AG08395 (cell line): ENCODE measurements around the gene CLSTN2.
"Not testable (repeated sequence)": the region's sequence is repeated elsewhere in the genome, so short reads cannot be mapped to it uniquely, and the experiment has no call there.

Experiments
- DNase-seq: peaks from one replicate; pipeline ENCODE4 v3.0.0; 2012; ENCODE audit warnings: mixed read lengths, low spot score

The CLSTN2 gene

GRCh38 chr3:140386357-140387100 is 451.5 kb downstream of the CLSTN2 start:
- no peak for DNase-seq

GRCh38 chr3:140387244-140387643 is 452.3 kb downstream of the CLSTN2 start:
- DNase-seq = no peak

- DNase-seq = no peak
These were observed 453.4 kb downstream of the CLSTN2 start for GRCh38 chr3:140388202-140388922.

- DNase-seq = no peak
These were observed 456.1 kb downstream of the CLSTN2 start for GRCh38 chr3:140391061-140391460.

- DNase-seq = no peak
These were observed 459.6 kb downstream of the CLSTN2 start for GRCh38 chr3:140394488-140395133.

GRCh38 chr3:140395134-140396075 is 460.4 kb downstream of the CLSTN2 start:
- DNase-seq = no peak

GRCh38 chr3:140396110-140396509 is 461.1 kb downstream of the CLSTN2 start:
- no peak for DNase-seq

- DNase-seq = no peak
These were observed 462.9 kb downstream of the CLSTN2 start for GRCh38 chr3:140397847-140398246.

GRCh38 chr3:140398387-140398786 is 463.4 kb downstream of the CLSTN2 start:
- no peak for DNase-seq

- DNase-seq = no peak
These were observed 464.9 kb downstream of the CLSTN2 start for GRCh38 chr3:140399871-140400270.

- no peak for DNase-seq
These were observed 468.1 kb downstream of the CLSTN2 start for GRCh38 chr3:140403079-140403478.

- no peak for DNase-seq
These were observed 468.6 kb downstream of the CLSTN2 start for GRCh38 chr3:140403608-140404007.

GRCh38 chr3:140406655-140407054 is 471.7 kb downstream of the CLSTN2 start:
- DNase-seq = no peak

- DNase-seq = no peak
These were observed 473.3 kb downstream of the CLSTN2 start for GRCh38 chr3:140408252-140408651.

- no peak for DNase-seq
These were observed 481.7 kb downstream of the CLSTN2 start for GRCh38 chr3:140416666-140417065.

GRCh38 chr3:140420621-140421357 is 485.8 kb downstream of the CLSTN2 start:
- no peak for DNase-seq

GRCh38 chr3:140421884-140422283 is 486.9 kb downstream of the CLSTN2 start:
- DNase-seq = no peak

- no peak for DNase-seq
These were observed 488.2 kb downstream of the CLSTN2 start for GRCh38 chr3:140423146-140423545.

- not testable (repeated sequence) for DNase-seq
These were observed 488.6 kb downstream of the CLSTN2 start for GRCh38 chr3:140423574-140423973.

- DNase-seq = no peak
These were observed 489.2 kb downstream of the CLSTN2 start for GRCh38 chr3:140424211-140424610.

GRCh38 chr3:140424726-140425125 is 489.7 kb downstream of the CLSTN2 start:
- DNase-seq = no peak
